MCF 10A (cell line): ENCODE data around the gene LIN28B. TPM values are rescaled to one million over a fixed set of nuclear protein-coding genes. Genes with fewer than 3 reads are reported as not detected.

Experiments
- BruUV-seq: library from RNA; stranded (reverse); fragments of 400-500 nt; replicated peaks from 2 replicates; lab custom pipeline; 2021; lab: Mats Ljungman, UMichigan
- CTCF ChIA-PET: fragments of 300-600 bp; sonication (Branson Sonifier 250); formaldehyde crosslinking; extraction: SDS; loops from one replicate; lab custom pipeline; 2021; ENCODE audit warnings: antibody characterized with exemption, inconsistent platforms; lab: Yijun Ruan, JAX
- POLR2A ChIA-PET: fragments of 300-600, 350-650 bp; sonication (Branson Sonifier 250); formaldehyde crosslinking; extraction: SDS; loops from one replicate; lab custom pipeline; 2020; ENCODE audit warnings: antibody characterized with exemption, inconsistent platforms; lab: Yijun Ruan, JAX
- DNase-seq: peaks from one replicate; pipeline ENCODE4 v3.0.0-alpha.2; 2018; ENCODE audit not compliant: unreplicated experiment
- H3K27ac Mint-ChIP-seq: one replicate; pipeline ENCODE4 v1.8.0; 2022; ENCODE audit warnings: mild to moderate bottlenecking, low read depth, mixed read lengths; ENCODE audit not compliant: unreplicated experiment
- H3K27me3 Mint-ChIP-seq: one replicate; pipeline ENCODE4 v1.8.0; 2022; ENCODE audit warnings: mixed read lengths; ENCODE audit not compliant: insufficient read depth, unreplicated experiment
- H3K36me3 Mint-ChIP-seq: one replicate; pipeline ENCODE4 v1.8.0; 2022; ENCODE audit warnings: mild to moderate bottlenecking, moderate library complexity, mixed read lengths; ENCODE audit not compliant: insufficient read depth, unreplicated experiment
- H3K4me1 Mint-ChIP-seq: one replicate; pipeline ENCODE4 v1.8.0; 2022; ENCODE audit warnings: mixed read lengths; ENCODE audit not compliant: insufficient read depth, unreplicated experiment
- H3K4me3 Mint-ChIP-seq: one replicate; pipeline ENCODE4 v1.8.0; 2022; ENCODE audit warnings: mild to moderate bottlenecking, moderate library complexity, mixed read lengths; ENCODE audit not compliant: unreplicated experiment
- H3K9me3 Mint-ChIP-seq: one replicate; pipeline ENCODE4 v1.8.0; 2022; ENCODE audit warnings: mixed read lengths; ENCODE audit not compliant: unreplicated experiment
- intact Hi-C: fragments of 100-400 bp; cut with micrococcal nuclease; formaldehyde crosslinking; loops from 2 replicates; pipeline ENCODE4 v1.14.1; 2022
- total RNA-seq: library from RNA; stranded (reverse); gene quantifications from 2 replicates; pipeline ENCODE4 v1.2.3, GENCODE V29; 2022
- TF ChIP-seq, protein P1 (sequence below): fragments of 200-600 bp; IDR thresholded peaks from one replicate; pipeline ENCODE4 v1.8.0; 2022; ENCODE audit warnings: antibody characterized with exemption, mild to moderate bottlenecking; ENCODE audit not compliant: unreplicated experiment

Gene LIN28B
- total RNA-seq, 1 experiment from 2014 or later: not detected

DNA sequence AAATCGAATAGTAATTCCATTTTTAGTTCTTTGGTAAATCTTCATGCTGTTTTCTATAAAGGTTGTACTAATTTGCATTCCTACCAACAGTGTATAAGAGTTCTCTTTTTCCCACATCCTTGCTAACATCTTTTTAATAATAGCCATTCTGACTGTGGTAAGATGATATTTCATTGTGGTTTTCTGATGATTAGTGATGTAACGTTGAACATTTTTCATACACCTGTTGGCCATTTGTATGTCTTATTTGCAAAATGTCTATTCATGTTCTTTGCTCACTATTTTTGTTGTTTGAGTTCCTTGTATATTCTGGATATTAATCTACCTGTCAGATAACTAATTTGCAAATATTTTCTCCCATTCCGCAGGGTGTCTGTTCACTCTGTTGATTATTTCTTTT is 64.5 kb downstream of the LIN28B start:
- Mint-ChIP-seq H3K27ac (no peak overlapping the region), H3K9me3 (no peaks in the 10 kb centered on the region), H3K4me1 (no peaks in the 10 kb centered on the region), H3K36me3 (no peaks in the 10 kb centered on the region), H3K27me3 (peaks cover 62% of the 10 kb centered on the region), H3K4me3 (no peak overlapping the region)
- ChIA-PET POLR2A (no interaction called here), CTCF (no interaction called here)
- intact Hi-C loops: no loop called here
- DNase-seq: no peak
- TF ChIP-seq, protein P1, sequence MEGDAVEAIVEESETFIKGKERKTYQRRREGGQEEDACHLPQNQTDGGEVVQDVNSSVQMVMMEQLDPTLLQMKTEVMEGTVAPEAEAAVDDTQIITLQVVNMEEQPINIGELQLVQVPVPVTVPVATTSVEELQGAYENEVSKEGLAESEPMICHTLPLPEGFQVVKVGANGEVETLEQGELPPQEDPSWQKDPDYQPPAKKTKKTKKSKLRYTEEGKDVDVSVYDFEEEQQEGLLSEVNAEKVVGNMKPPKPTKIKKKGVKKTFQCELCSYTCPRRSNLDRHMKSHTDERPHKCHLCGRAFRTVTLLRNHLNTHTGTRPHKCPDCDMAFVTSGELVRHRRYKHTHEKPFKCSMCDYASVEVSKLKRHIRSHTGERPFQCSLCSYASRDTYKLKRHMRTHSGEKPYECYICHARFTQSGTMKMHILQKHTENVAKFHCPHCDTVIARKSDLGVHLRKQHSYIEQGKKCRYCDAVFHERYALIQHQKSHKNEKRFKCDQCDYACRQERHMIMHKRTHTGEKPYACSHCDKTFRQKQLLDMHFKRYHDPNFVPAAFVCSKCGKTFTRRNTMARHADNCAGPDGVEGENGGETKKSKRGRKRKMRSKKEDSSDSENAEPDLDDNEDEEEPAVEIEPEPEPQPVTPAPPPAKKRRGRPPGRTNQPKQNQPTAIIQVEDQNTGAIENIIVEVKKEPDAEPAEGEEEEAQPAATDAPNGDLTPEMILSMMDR: no peak
- BruUV-seq: no TSS peak

DNA sequence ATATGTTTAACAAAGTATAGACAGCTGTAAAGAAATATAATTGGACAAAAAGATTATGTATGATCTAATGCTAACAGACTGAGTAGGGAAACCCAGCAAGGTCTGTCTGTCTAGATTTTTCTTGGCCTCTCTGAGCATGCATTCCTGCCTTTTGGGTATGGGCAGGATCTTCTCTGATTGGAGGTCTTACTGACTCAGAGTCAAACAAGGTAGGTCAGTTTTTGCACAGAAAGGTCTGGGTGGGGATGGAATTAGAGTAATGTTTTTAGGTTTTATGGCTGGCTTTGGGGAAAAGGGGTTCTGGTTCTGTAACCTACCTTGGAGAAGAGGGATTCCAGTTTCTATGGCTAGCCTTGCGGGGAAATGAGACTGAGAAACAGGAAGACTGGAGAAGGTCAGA is 65.5 kb downstream of the LIN28B start:
- H3K9me3 Mint-ChIP-seq: no peaks in the 10 kb centered on the region
- no peak overlapping the region for H3K4me3 Mint-ChIP-seq
- TF ChIP-seq, protein P1: no peak
- H3K36me3 Mint-ChIP-seq: no peaks in the 10 kb centered on the region
- no TSS peak for BruUV-seq
- POLR2A ChIA-PET: no interaction called here
- no peak for DNase-seq
- CTCF ChIA-PET: no interaction called here
- intact Hi-C loops: no loop called here
- H3K27me3 Mint-ChIP-seq: peaks cover 56% of the 10 kb centered on the region
- H3K27ac Mint-ChIP-seq: no peak overlapping the region
- H3K4me1 Mint-ChIP-seq: no peaks in the 10 kb centered on the region

- H3K4me3 Mint-ChIP-seq: no peak overlapping the region
- peaks cover 42% of the 10 kb centered on the region for H3K27me3 Mint-ChIP-seq
- H3K4me1 Mint-ChIP-seq: no peaks in the 10 kb centered on the region
- ChIA-PET CTCF (interaction anchor here (1.2 kb wide), 1 partner anchor 21 kb away, joined by 5 read pairs; no protein-coding TSS in a partner anchor), POLR2A (interaction anchor here (1.4 kb wide), 1 partner anchor 10 kb away, joined by 5 read pairs; no protein-coding TSS in a partner anchor)
- DNase-seq: no peak
- TF ChIP-seq, protein P1: no peak
- H3K27ac Mint-ChIP-seq: no peak overlapping the region
- intact Hi-C loops: no loop called here
- H3K9me3 Mint-ChIP-seq: no peaks in the 10 kb centered on the region
- H3K36me3 Mint-ChIP-seq: no peaks in the 10 kb centered on the region
- BruUV-seq: no TSS peak
Observed at GRCh38 chr6:105024803-105025202, 67.9 kb downstream of the LIN28B start.

- Mint-ChIP-seq H3K27ac (no peak overlapping the region), H3K4me3 (no peak overlapping the region), H3K27me3 (peaks cover 31% of the 10 kb centered on the region), H3K4me1 (no peaks in the 10 kb centered on the region), H3K36me3 (no peaks in the 10 kb centered on the region), H3K9me3 (no peaks in the 10 kb centered on the region)
- TF ChIP-seq, protein P1: no peak
- no peak for DNase-seq
- intact Hi-C loops: no loop called here
- BruUV-seq: no TSS peak
- ChIA-PET CTCF (interaction anchor here (1.2 kb wide), 1 partner anchor 33 kb away, joined by 3 read pairs; no protein-coding TSS in a partner anchor), POLR2A (interaction anchor here (0.6 kb wide), 1 partner anchor 387 kb away, joined by 3 read pairs; no protein-coding TSS in a partner anchor)
Observed at GRCh38 chr6:105028898-105029297, 72.0 kb downstream of the LIN28B start.
